IPS DF 19.7 (cell line): ENCODE results near the gene VWA3B.
A peak's percentile ranks its signal among the peaks of the same experiment; 100 is the strongest.
"Not testable (repeated sequence)": the region's sequence is repeated elsewhere in the genome, so short reads cannot be mapped to it uniquely, and the experiment has no call there.

Experiments used
- DNase-seq: peaks from one replicate; pipeline ENCODE4 v3.0.0-alpha.2; 2013; ENCODE audit warnings: low read depth, low spot score

The VWA3B gene

GRCh38 chr2:98086491-98087446, at the start of gene VWA3B:
Gene VWA3B (plus strand): TSS chr2:98087167. CDS start chr2:98093093, 5,926 bp downstream.
- peak; percentile 35 for DNase-seq

- no peak for DNase-seq
These were observed 49.8 kb upstream of the VWA3B start for GRCh38 chr2:98037206-98037605.

GRCh38 chr2:98037666-98038336, 49.2 kb upstream of the VWA3B start:
- no peak for DNase-seq

GRCh38 chr2:98039085-98039756, 47.7 kb upstream of the VWA3B start:
- no peak for DNase-seq

- no peak for DNase-seq
These were observed 46.5 kb upstream of the VWA3B start for GRCh38 chr2:98040331-98040939.

- DNase-seq: no peak
These were observed 43.9 kb upstream of the VWA3B start for GRCh38 chr2:98043101-98043500.

- DNase-seq: not testable (repeated sequence)
These were observed 42.2 kb upstream of the VWA3B start for GRCh38 chr2:98044730-98045129.

GRCh38 chr2:98050070-98050469, 36.9 kb upstream of the VWA3B start:
- no peak for DNase-seq

- DNase-seq: no peak
These were observed 28.6 kb upstream of the VWA3B start for GRCh38 chr2:98058191-98058975.

GRCh38 chr2:98060277-98060676, 26.7 kb upstream of the VWA3B start:
- DNase-seq: no peak

GRCh38 chr2:98063291-98063854, 23.6 kb upstream of the VWA3B start:
- DNase-seq: no peak

- DNase-seq: no peak
These were observed 21.2 kb upstream of the VWA3B start for GRCh38 chr2:98065808-98066207.

- DNase-seq: no peak
These were observed 19.8 kb upstream of the VWA3B start for GRCh38 chr2:98067160-98067559.

GRCh38 chr2:98070081-98070480, 16.9 kb upstream of the VWA3B start:
- no peak for DNase-seq

GRCh38 chr2:98072442-98072841, 14.5 kb upstream of the VWA3B start:
- DNase-seq: no peak

- no peak for DNase-seq
These were observed 8.3 kb upstream of the VWA3B start for GRCh38 chr2:98078701-98079100.

GRCh38 chr2:98084151-98084868, 2.7 kb upstream of the VWA3B start:
- no peak for DNase-seq

GRCh38 chr2:98084869-98085238, 2.1 kb upstream of the VWA3B start:
- DNase-seq: no peak

- DNase-seq: no peak
These were observed 1.3 kb upstream of the VWA3B start for GRCh38 chr2:98085649-98086048.

- no peak for DNase-seq
These were observed 567 bp downstream of the VWA3B start for GRCh38 chr2:98087447-98088020.
